ENCODE results near the gene NXT1.

NXT1 gene

DNA sequence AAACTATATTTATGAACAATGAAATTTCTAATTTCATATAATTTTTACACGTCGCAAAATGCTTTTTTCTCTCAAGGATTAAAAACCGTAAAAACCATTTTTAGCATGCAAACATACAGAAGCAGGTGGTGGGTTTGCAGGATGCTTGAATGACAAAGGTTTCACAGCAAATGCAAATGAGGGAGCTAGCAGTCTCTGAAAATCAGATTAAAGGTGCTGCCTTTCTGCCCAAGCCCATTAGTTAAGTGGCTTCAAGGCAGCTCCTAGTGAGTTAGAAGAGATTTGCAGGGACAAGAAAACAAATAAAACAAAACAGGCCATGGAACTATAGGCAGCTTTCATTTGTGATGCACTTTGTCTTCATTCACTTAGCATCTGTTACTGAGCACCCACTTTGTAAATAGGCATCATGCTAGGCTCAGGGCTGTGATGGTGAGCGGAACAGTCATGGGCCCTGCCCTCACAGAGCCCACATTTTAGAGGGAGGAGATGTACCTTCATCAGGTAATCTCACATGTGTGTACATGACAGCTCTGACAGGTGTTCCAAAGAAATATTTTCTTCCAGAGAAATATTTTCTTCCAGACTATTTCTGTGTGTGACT, 41.2 kb downstream of the NXT1 start:
- no peak for DNase-seq (ENCODE audit: low spot score)

DNA sequence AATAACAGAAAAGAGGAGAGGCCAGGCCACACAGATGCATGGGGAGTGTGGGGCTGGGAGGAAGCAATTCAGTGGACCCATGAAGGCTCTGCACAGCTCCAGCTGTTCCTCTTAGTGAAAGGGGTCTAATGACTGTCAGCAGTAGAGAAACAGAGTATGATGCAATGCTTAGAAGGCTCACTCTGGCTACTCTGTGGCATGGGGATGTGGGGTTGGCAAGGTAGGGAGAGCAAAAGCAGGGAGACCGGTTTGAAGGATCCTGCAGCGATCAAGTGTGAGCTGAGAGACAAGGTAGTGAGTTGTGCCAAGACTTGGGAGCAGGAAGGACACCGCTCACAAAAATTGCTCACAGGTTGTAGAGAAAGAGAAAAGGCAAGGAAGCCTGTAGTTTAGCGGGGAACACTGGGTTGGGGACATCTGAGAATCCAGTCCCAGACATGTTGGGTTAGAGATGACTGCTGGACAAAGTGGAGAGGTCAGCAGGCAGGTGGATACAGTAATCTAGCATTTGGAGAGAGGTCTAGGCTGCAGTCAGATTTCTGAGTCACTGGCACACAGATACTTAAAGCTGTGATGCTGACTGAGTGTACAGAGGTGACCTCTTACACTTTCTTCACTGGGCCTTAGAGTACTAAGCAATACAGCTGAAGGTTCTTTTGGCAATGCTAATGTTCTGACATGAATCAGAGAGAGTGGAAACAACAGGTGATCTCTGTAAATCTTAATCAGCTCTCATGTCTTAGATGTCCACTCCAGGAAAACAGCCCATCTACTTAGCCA, 43.6 kb downstream of the NXT1 start:
- no peak for DNase-seq (ENCODE audit: low spot score)

DNA sequence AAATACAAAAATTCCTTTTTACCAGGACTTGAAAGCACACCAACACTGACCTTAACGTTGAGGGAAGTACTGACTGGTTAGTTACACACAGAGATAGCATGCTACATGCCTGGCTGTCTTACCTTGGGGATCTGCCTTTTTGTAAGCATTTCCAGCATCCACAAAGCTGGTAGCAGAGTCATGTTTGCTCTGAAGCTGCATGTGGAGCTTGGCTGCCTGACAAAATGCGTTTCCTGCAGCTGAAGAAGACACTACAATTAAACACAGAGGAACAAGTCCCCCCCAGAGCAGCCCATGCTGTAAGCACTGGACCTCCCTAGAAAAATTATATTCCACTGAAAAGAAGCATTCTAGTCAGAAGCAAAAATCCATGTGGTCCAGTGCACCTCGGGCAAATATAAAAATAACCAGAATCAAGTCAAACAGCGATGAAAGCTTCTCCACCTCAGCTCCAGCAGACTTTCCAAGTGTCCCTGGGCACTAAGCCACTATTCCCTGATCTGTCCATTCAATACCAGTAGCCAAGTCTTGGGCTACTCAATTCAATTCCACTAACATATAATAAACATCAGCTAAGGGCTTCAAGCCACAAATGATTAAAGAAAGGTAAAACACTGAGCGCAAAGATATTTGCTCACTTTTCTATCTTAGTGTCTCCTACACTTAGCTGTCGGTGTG, 46.5 kb downstream of the NXT1 start:
- no peak for DNase-seq (ENCODE audit: low spot score)

DNA sequence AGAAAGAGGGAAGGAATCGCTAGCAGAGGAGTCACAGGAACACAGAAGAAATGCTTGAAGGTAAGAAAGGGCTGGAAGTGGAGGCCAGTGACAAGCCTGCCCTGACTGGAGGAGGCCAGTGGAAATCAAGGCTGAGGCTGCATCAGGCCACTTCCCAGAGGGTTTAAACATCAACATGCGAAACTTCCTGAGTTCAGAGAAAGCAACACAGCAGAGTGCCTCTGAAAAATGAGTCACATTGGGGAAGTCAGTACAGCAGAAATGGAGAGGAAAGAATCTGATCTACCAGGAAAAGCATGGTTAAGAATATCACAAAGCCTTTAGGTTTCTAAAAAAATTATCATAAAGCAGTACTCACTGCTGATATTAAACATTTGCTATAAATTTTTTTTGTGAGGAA, 47.4 kb downstream of the NXT1 start:
- DNase-seq (ENCODE audit: low spot score), result no peak

DNA sequence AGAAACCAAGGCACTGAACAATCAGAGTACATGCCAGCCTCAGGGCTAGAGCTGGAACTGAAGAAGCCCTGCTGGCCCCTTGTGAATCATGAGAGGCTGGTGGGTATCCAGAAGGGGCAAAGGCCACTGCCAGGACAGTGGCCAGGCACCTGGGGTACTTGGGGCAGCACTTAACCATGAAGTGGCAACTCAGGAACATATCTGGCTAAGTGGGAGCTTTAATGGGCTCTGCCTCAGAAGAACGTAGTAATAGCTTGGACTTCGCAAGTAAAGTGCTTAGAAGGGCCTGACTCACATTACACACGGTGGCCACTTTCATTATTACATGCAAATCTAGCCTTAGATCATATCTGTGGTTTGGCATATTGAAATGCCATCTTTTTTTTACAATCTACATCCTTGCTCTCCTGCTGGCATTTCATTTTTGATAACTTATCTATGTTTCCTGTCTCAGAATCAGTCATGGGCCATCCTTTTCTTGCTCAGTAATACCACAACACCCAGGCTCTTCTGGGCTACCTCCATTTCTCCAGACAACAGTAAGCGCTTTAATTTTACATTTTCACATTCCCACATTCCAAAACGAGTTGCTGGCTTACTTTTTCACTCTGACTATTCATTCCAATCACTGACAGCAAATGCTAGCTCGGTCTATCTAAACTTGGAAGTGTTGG, 49.1 kb downstream of the NXT1 start:
- no peak for DNase-seq (ENCODE audit: low spot score)

DNA sequence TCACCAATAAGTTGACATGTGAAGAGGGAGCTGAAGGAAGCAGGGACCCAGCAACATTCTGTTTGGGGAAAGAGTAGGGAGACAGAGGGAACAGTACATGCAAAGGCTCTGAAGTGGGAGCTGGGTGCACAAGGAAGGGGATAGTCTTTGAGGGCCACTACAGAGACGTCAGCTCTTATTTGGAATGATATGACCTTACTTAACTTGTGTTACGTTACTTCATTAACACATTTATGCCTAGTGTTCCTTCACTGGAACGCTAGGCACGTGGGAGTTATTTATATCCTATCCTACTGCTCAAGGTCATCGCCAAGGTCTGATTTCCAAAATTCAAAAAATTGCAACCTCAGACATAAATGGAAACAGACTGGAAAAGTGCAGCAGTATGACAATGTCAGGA, 50.5 kb downstream of the NXT1 start:
- DNase-seq (ENCODE audit: low spot score), result no peak

DNA sequence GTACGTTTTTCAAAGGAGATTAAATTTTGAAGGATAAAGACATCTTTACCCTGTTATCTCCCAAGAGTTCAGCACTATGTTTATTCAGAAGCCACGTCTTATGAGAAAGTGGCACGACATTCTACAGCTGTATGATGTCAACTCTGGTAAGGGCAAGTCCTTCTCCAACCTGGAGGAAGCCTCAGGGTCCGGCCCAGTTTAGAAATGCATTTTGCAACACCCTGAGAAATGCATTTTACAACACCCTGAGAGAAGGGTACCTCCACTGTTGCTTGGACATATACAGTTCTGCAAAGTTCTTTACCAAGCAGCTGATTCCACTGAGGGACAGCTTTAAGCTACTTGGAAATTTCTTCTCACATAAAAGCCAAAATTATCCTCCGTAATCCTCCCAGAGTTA, 53.2 kb downstream of the NXT1 start:
- no peak for DNase-seq (ENCODE audit: low spot score)

DNA sequence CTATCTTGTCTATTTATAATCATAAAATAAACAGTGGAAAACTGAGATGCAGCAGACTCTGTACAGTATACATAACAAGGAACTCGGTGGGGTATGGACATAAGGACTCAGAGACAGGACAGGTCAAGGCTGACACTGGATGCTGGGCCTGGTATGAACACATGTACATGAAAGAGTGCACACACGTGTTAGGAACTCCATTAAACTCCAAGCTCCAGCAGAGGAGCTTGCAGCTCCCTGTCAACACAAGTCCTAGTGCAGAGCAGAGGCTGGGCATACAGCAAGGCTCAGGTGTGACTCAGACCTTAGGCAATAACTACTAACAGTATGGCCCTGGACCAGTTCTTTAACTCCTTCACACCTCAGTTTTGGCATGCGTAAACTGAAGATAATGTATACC, 53.6 kb downstream of the NXT1 start:
- no peak for DNase-seq (ENCODE audit: low spot score)
